GM12878 (cell line): ENCODE measurements around the gene GPX7. TPM values are rescaled to one million over a fixed set of nuclear protein-coding genes. Genes with fewer than 3 reads are reported as not detected.
A peak's percentile ranks its signal among the peaks of the same experiment; 100 is the strongest.

Experiments
- CBFB ChIP-seq: IDR thresholded peaks from 2 replicates; pipeline ENCODE4 v1.6.1; 2016; ENCODE audit warnings: antibody characterized with exemption, low read depth
- E2F8 ChIP-seq: fragments of 450-650 bp; IDR thresholded peaks from 2 replicates; pipeline ENCODE4 v1.6.1; 2018; ENCODE audit warnings: mild to moderate bottlenecking, low read depth, moderate library complexity; ENCODE audit not compliant: partially characterized antibody
- EZH2 ChIP-seq: IDR thresholded peaks from 2 replicates; pipeline ENCODE4 v1.6.1; 2012; ENCODE audit warnings: low read depth, mild to moderate bottlenecking, control low read depth, inconsistent platforms, low read length, borderline replicate concordance; ENCODE audit not compliant: control insufficient read depth
- GATAD2B ChIP-seq: fragments of 450-650 bp; conservative IDR thresholded peaks from 2 replicates; pipeline ENCODE4 v1.6.1; 2017; ENCODE audit warnings: low read depth, mild to moderate bottlenecking, moderate library complexity
- IRF3 ChIP-seq: fragments of 450-650 bp; IDR thresholded peaks from 2 replicates; pipeline ENCODE4 v1.6.1; 2014; ENCODE audit warnings: mild to moderate bottlenecking
- IRF5 ChIP-seq: fragments of 450-650 bp; IDR thresholded peaks from 2 replicates; pipeline ENCODE4 v1.6.1; 2017; ENCODE audit warnings: borderline replicate concordance
- LARP7 ChIP-seq: fragments of 450-650 bp; IDR thresholded peaks from 2 replicates; pipeline ENCODE4 v1.6.1; 2017; ENCODE audit warnings: mild to moderate bottlenecking
- MXI1 ChIP-seq: fragments of 150-350 bp; IDR thresholded peaks from 2 replicates; pipeline ENCODE4 v1.6.1; 2011; ENCODE audit warnings: low read depth, mild to moderate bottlenecking, inconsistent platforms, low read length, improper control_type of control experiment
- MYB ChIP-seq: fragments of 150-350 bp; IDR thresholded peaks from 2 replicates; pipeline ENCODE4 v1.6.1; 2014; ENCODE audit warnings: mild to moderate bottlenecking, low read depth, low read length, borderline replicate concordance
- RELA ChIP-seq: fragments of 450-650 bp; IDR thresholded peaks from 2 replicates; pipeline ENCODE4 v1.8.0; 2014; ENCODE audit warnings: borderline replicate concordance; ENCODE audit not compliant: partially characterized antibody
- SKIL ChIP-seq: fragments of 450-650 bp; IDR thresholded peaks from 2 replicates; pipeline ENCODE4 v1.6.1; 2017; ENCODE audit warnings: mild to moderate bottlenecking, low read depth, inconsistent platforms; ENCODE audit not compliant: poor library complexity, severe bottlenecking
- SREBF2 ChIP-seq: IDR thresholded peaks from 2 replicates; pipeline ENCODE4 v1.6.1; 2012; ENCODE audit warnings: mild to moderate bottlenecking, low read length
- USF1 ChIP-seq: IDR thresholded peaks from 2 replicates; pipeline ENCODE4 v1.6.1; 2011; ENCODE audit warnings: borderline replicate concordance, low read depth, mild to moderate bottlenecking, moderate library complexity, mixed read lengths, low read length; ENCODE audit not compliant: insufficient read depth; ENCODE audit errors: extremely low read length
- ZNF592 ChIP-seq: fragments of 450-650 bp; IDR thresholded peaks from 2 replicates; pipeline ENCODE4 v1.6.1; 2017; ENCODE audit warnings: mild to moderate bottlenecking, moderate library complexity
- polyA plus RNA-seq, 11 experiments: library from polyadenylated mRNA; depleted of rRNA in 4 of 11; unstranded in 6 of 11; stranded (reverse) in 5 of 11; fragments of >200 nt; fragmentation: Nextera tagmentation in 4 of 11; fragmentation: Illumina TruSeq in 1 of 11; extraction: Ambion mirVana in 4 of 11; extraction: Trizol in 1 of 11; gene quantifications; 1 replicate in 1 of 11; 2 replicates in 10 of 11; pipeline versions ENCODE4 v1.2.1 to v1.2.3, GENCODE V29; 2011 to 2016; ENCODE audit warnings: inconsistent platforms in 2 of 11, missing spikeins in 2 of 11, low read depth in 1 of 11
- total RNA-seq, 4 experiments: library from RNA; depleted of rRNA in 3 of 4; stranded (reverse); fragments of >200 nt in 3 of 4; fragmentation: Illumina TruSeq in 1 of 4; extraction: Trizol in 1 of 4; gene quantifications; 2 replicates each; pipeline versions ENCODE4 v1.2.1 to v1.2.3, GENCODE V29; 2013 to 2021

GPX7 gene
- total and polyA plus RNA-seq, 10 of the 15 experiments (the other 5 are each of a cell fraction or from before 2014, with no cell fraction given), result 1.9 to 4.2 (median 2.5) TPM; not detected in 1

- TF ChIP-seq ZNF592 (no peak), LARP7 (no peak; the same call in 1 of the 2 replicates), EZH2 (no peak), USF1 (no peak), IRF5 (no peak), RELA (peak; percentile 14), MXI1 (peak; percentile 66), IRF3 (no peak), CBFB (peak; percentile 26; the same call in 1 of the 2 replicates), E2F8 (peak; percentile 27), SREBF2 (no peak), GATAD2B (no peak), SKIL (peak; percentile 96), MYB (0 out of 2 replicates have a peak, but pooled peaks have one; percentile 10)
Observed at GRCh38 chr1:52636721-52637695, 34.8 kb downstream of the GPX7 start (continued).
